Gastroesophageal sphincter (tissue), 4 donors: ENCODE data around the gene SLC66A2. TPM values are rescaled to one million over a fixed set of nuclear protein-coding genes. Genes with fewer than 3 reads are reported as not detected.

Source experiments
- ATAC-seq: fragments of 150-250 bp; one replicate; pipeline ENCODE4 v1.9.1; 2016; ENCODE audit warnings: mild to moderate bottlenecking, moderate library complexity
- H3K27ac ChIP-seq, 4 donors: fragments of 200-600 bp; sonication (generic) in 3 of 4; 1 replicate in 3 of 4; 2 replicates in 1 of 4; pipeline ENCODE4 v1.5.1; 2016 to 2019
- H3K27me3 ChIP-seq: fragments of 200-600 bp; sonication (generic); one replicate; pipeline ENCODE4 v1.5.1; 2019
- H3K36me3 ChIP-seq, 2 donors: fragments of 200-600 bp; sonication (generic); one replicate each; pipeline ENCODE4 v1.5.1; 2019; ENCODE audit warnings: control low read depth in 1 of 2
- H3K4me1 ChIP-seq, 3 donors: fragments of 200-600 bp; sonication (generic); 1 replicate in 2 of 3; 2 replicates in 1 of 3; pipeline ENCODE4 v1.5.1; 2016 to 2019; ENCODE audit warnings: control low read depth in 2 of 3
- H3K4me3 ChIP-seq, 2 donors: fragments of 200-600 bp; sonication (generic); one replicate each; pipeline ENCODE4 v1.5.1; 2019; ENCODE audit warnings: mild to moderate bottlenecking in 1 of 2, moderate library complexity in 1 of 2
- H3K9me3 ChIP-seq, 3 donors: fragments of 200-600 bp; sonication (generic); one replicate each; pipeline ENCODE4 v1.5.1; 2017 to 2019; ENCODE audit warnings: control low read depth in 2 of 3
- CTCF ChIP-seq, 4 experiments: fragments of 200-600 bp in 2 of 4; fragments of 450-650 bp in 2 of 4; sonication (generic) in 1 of 4; IDR thresholded peaks; one replicate each; pipeline ENCODE4 v1.5.1; 2017 to 2019; ENCODE audit warnings: antibody characterized with exemption in 4 of 4, mild to moderate bottlenecking in 2 of 4, moderate library complexity in 2 of 4
- EP300 ChIP-seq: sonication (generic); formaldehyde crosslinking; IDR thresholded peaks from one replicate; pipeline ENCODE4 v1.6.1; 2017; ENCODE audit warnings: antibody characterized with exemption, mild to moderate bottlenecking
- POLR2A ChIP-seq, 2 donors: fragments of 450-650 bp; IDR thresholded peaks; one replicate each; pipeline ENCODE4 v1.6.1; 2017; ENCODE audit warnings: antibody characterized with exemption in 2 of 2, mild to moderate bottlenecking in 2 of 2, moderate library complexity in 1 of 2
- POLR2AphosphoS5 ChIP-seq: sonication (generic); formaldehyde crosslinking; IDR thresholded peaks from one replicate; pipeline ENCODE4 v1.6.1; 2017; ENCODE audit warnings: antibody characterized with exemption
- WGBS, 2 donors: methylation state at CpG; one replicate each; pipeline ENCODE4 v1.1.5; 2018; ENCODE audit warnings: low coverage in 1 of 2; 5-methylcytosine and 5-hydroxymethylcytosine counted together
- total RNA-seq, 4 donors: library from RNA; depleted of rRNA; stranded (reverse); fragments of >200 nt; gene quantifications; one replicate each; pipeline ENCODE4 v1.1.0, GENCODE V29; 2016

Gene SLC66A2
- total RNA-seq, 4 donors from 2014 or later, result 32.2 to 42.6 (median 35.6) TPM

GRCh38 chr18:79926715-79927606, 24.5 kb downstream of the SLC66A2 start:
- Histone ChIP-seq H3K4me1 (peaks cover 0 to 22% (median 6%) of the 10 kb centered on the region in 3 donors), H3K4me3 (no peak overlapping the region), H3K27ac (no peak overlapping the region), H3K27me3 (no peaks in the 10 kb centered on the region), H3K9me3 (peaks cover 0 to 37% (median 0%) of the 10 kb centered on the region in 3 donors), H3K36me3 (peaks cover 0 to 41% of the 10 kb centered on the region in 2 donors)
- TF ChIP-seq EP300 (no peak), POLR2AphosphoS5 (no peak), CTCF (IDR thresholded peaks at IDR 0.05) (no peak), POLR2A (IDR thresholded peaks at IDR 0.05) (no peak)
- ATAC-seq, result no peak
- WGBS, 2 donors, result 66 to 96% methylated on average over 4 to 5 of the region's 21 CpGs

- TF ChIP-seq EP300 (no peak), POLR2AphosphoS5 (no peak), CTCF (IDR thresholded peaks at IDR 0.05) (no peak), POLR2A (IDR thresholded peaks at IDR 0.05) (no peak)
- 97 to 100% methylated on average over 1 to 9 of the region's 11 CpGs for WGBS, 2 donors
- H3K27me3 ChIP-seq, result no peaks in the 10 kb centered on the region
- H3K36me3 ChIP-seq, result peaks cover 0 to 42% of the 10 kb centered on the region in 2 donors
- H3K9me3 ChIP-seq, result peaks cover 0 to 30% (median 0%) of the 10 kb centered on the region in 3 donors
- peaks cover 0 to 22% (median 6%) of the 10 kb centered on the region in 3 donors for H3K4me1 ChIP-seq
- ATAC-seq, result no peak
- no peak overlapping the region for H3K27ac ChIP-seq
- no peak overlapping the region for H3K4me3 ChIP-seq
Measured at GRCh38 chr18:79926306-79926705, 25.1 kb downstream of the SLC66A2 start.

GRCh38 chr18:79924814-79925731, 26.4 kb downstream of the SLC66A2 start:
- peak; percentile 83 for ATAC-seq
- H3K27ac ChIP-seq, result peak overlapping the region in 3 of 4 donors; percentile 40 to 76 (median 70)
- H3K4me3 ChIP-seq, result peak overlapping the region in 1 of 2 donors; percentile 18
- H3K9me3 ChIP-seq, result peaks cover 0 to 19% (median 0%) of the 10 kb centered on the region in 3 donors
- H3K27me3 ChIP-seq, result no peaks in the 10 kb centered on the region
- TF ChIP-seq POLR2A (IDR thresholded peaks at IDR 0.05) (no peak), POLR2AphosphoS5 (no peak), CTCF (IDR thresholded peaks at IDR 0.05) (peak in 3 of 4 experiments; percentile 18 to 44 (median 40))
- H3K36me3 ChIP-seq, result peaks cover 0 to 37% of the 10 kb centered on the region in 2 donors
- H3K4me1 ChIP-seq, result peaks cover 0 to 22% (median 6%) of the 10 kb centered on the region in 3 donors
- WGBS, 2 donors, result 13 to 32% methylated on average over 7 to 13 of the region's 25 CpGs

GRCh38 chr18:79923896-79924585, 27.4 kb downstream of the SLC66A2 start:
- Histone ChIP-seq H3K27me3 (no peaks in the 10 kb centered on the region), H3K36me3 (peaks cover 0 to 28% of the 10 kb centered on the region in 2 donors), H3K27ac (no peak overlapping the region), H3K4me1 (peaks cover 0 to 22% (median 6%) of the 10 kb centered on the region in 3 donors), H3K4me3 (no peak overlapping the region), H3K9me3 (peaks cover 0 to 9% (median 0%) of the 10 kb centered on the region in 3 donors)
- ATAC-seq, result no peak
- 91 to 94% methylated on average over 17 to 22 of the region's 26 CpGs for WGBS, 2 donors
- TF ChIP-seq EP300 (no peak), POLR2AphosphoS5 (no peak), CTCF (IDR thresholded peaks at IDR 0.05) (no peak), POLR2A (IDR thresholded peaks at IDR 0.05) (no peak)
